Fibroblast of the aortic adventitia (primary cell): ENCODE data around the gene TESK1. TPM values are rescaled to one million over a fixed set of nuclear protein-coding genes. Genes with fewer than 3 reads are reported as not detected.

ENCODE experiments used
- DNase-seq: peaks from one replicate; pipeline ENCODE4 v3.0.0-alpha.2; 2010; ENCODE audit warnings: low read depth
- H3K4me3 ChIP-seq: 2 replicates; pipeline ENCODE4 v1.5.1; 2011; ENCODE audit warnings: low read depth, mild to moderate bottlenecking, control low read depth, low read length, moderate library complexity
- small RNA-seq: library from RNA; depleted of rRNA; stranded (forward); fragments of <200 nt; gene quantifications from one replicate; pipeline ENCODE3, GENCODE V24; 2012
- total RNA-seq: library from RNA; depleted of rRNA; stranded (reverse); fragments of >200 nt; gene quantifications from 2 replicates; pipeline ENCODE4 v1.2.3, GENCODE V29; 2012; ENCODE audit warnings: low replicate concordance
- TF ChIP-seq, protein P1 (sequence below): IDR thresholded peaks from 2 replicates; pipeline ENCODE4 v1.5.1; 2011; ENCODE audit warnings: mild to moderate bottlenecking, low read length, control low read depth, inconsistent platforms; ENCODE audit not compliant: insufficient read depth

Gene TESK1
- total RNA-seq, 1 donor: 13.3 TPM

DNA sequence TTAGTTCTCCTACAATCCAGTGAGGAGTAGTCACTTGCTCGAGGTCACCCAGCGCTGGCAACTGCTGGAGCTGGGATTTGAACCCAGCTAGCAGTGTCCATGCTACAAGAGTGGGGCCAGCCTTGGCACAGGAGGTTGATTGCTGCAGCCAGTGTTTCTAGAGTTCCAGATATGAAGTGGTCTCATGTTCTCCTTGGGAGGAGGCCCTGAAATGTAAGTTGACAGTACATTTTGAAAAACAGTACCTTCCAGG lies 53.8 kb downstream of the TESK1 start:
- TF ChIP-seq, protein P1, sequence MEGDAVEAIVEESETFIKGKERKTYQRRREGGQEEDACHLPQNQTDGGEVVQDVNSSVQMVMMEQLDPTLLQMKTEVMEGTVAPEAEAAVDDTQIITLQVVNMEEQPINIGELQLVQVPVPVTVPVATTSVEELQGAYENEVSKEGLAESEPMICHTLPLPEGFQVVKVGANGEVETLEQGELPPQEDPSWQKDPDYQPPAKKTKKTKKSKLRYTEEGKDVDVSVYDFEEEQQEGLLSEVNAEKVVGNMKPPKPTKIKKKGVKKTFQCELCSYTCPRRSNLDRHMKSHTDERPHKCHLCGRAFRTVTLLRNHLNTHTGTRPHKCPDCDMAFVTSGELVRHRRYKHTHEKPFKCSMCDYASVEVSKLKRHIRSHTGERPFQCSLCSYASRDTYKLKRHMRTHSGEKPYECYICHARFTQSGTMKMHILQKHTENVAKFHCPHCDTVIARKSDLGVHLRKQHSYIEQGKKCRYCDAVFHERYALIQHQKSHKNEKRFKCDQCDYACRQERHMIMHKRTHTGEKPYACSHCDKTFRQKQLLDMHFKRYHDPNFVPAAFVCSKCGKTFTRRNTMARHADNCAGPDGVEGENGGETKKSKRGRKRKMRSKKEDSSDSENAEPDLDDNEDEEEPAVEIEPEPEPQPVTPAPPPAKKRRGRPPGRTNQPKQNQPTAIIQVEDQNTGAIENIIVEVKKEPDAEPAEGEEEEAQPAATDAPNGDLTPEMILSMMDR: no peak
- peak; percentile 64 for DNase-seq
- peak overlapping the region; percentile 94 for H3K4me3 ChIP-seq

DNA sequence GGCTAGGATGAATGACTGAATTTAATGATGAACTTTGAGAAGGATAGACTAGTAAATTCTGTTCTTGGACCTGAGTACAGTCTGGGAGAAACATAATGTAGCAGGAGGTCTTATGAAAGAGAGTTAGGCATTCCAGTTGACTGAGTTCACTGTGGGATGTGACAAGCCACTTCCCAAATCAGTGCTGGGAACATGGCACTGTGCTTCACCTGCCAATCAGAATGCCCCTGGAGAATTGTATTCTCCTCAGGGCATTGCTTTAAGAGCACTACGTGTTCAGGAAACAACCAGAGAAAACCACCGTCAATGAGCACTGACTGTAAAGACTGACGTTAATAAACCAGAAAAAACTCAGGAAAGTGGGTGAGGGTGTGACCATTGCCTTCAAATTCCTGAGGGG lies 54.3 kb downstream of the TESK1 start:
- H3K4me3 ChIP-seq: peak overlapping the region; percentile 94
- DNase-seq: peak; percentile 85

More for the DNA sequence above, 54.3 kb downstream of the TESK1 start:
- TF ChIP-seq, protein P1: no peak

Small RNA genes lying within 50 kb of the gene (small RNA-seq; reads per million reads assigned to genes)
- gene MIR4667 (not detected), gene RMRP (not detected), gene RPS29P17 (not detected)

Other genes with a start within 250 kb of the TESK1 start
- 19.2 and 32.9 TPM in 2 replicates for gene RUSC2, start 115.2 kb upstream of the TESK1 start, total RNA-seq
- 1.1 and 1.9 TPM in 2 replicates for gene CD72, start 13.2 kb downstream of the TESK1 start, total RNA-seq
- gene SIT1, start 45.7 kb downstream of the TESK1 start, total RNA-seq: 0.18 and 1.6 TPM in 2 replicates
- 966 and 30,763 TPM in 2 replicates for gene RMRP, start 52.8 kb downstream of the TESK1 start, total RNA-seq
- gene CCDC107, start 53.0 kb downstream of the TESK1 start, total RNA-seq: 6.1 and 10.9 TPM in 2 replicates
- 3.9 TPM in 1 of 2 replicates, not detected in the other for gene ARHGEF39, start 59.9 kb downstream of the TESK1 start, total RNA-seq
- 0.45 and 1.5 TPM in 2 replicates for gene CA9, start 68.7 kb downstream of the TESK1 start, total RNA-seq
- gene TPM2, start 84.7 kb downstream of the TESK1 start, total RNA-seq: 484 and 2,099 TPM in 2 replicates
- 287 and 513 TPM in 2 replicates for gene TLN1, start 126.9 kb downstream of the TESK1 start, total RNA-seq
- gene CREB3, start 127.4 kb downstream of the TESK1 start, total RNA-seq: 56.1 and 68.3 TPM in 2 replicates
- gene GBA2, start 144.0 kb downstream of the TESK1 start, total RNA-seq: 25.5 and 36.1 TPM in 2 replicates
- 7.8 and 16.0 TPM in 2 replicates for gene RGP1, start 144.0 kb downstream of the TESK1 start, total RNA-seq
- not detected in 2 replicates for gene MSMP, start 149.0 kb downstream of the TESK1 start, total RNA-seq
- gene NPR2, start 186.3 kb downstream of the TESK1 start, total RNA-seq: 17.1 and 21.4 TPM in 2 replicates
- gene SPAG8, start 207.0 kb downstream of the TESK1 start, total RNA-seq: 0.81 and 3.3 TPM in 2 replicates
- gene HINT2, start 209.8 kb downstream of the TESK1 start, total RNA-seq: 24.9 and 32.6 TPM in 2 replicates
- not detected in 2 replicates for gene FAM221B, start 223.5 kb downstream of the TESK1 start, total RNA-seq
- gene TMEM8B, start 224.0 kb downstream of the TESK1 start, total RNA-seq: 1.9 and 2.8 TPM in 2 replicates